ENCODE data around the gene CFAP46.

Gene CFAP46

DNA sequence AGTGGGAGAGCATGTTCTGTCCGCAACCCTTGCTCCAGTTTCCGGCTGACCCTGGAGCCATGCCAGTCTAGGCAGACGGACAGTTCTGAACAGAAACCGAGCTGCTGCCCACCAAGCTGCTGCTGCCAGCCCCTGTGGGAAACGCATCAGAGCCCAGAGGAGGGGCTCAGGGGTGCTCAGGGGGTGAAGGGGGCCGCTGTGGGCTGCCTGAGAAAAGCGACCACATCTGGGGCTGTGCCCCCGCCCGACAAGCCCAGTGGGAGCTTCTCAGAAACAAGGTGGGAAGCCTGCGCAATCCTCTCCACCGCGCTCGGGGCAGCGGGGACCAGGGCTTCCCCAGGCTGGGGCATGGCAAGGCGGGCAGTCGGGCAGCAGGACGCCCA lies 38.8 kb upstream of the CFAP46 start:
- H3K36me3 ChIP-seq (ENCODE audit: insufficient read depth, low read length) = no peaks in the 10 kb centered on the region
- H3K9me2 ChIP-seq (replicated peaks; ENCODE audit: low read depth, low read length) = no peaks in the 10 kb centered on the region
- H3K27me3 ChIP-seq (ENCODE audit: insufficient read depth, low read length, poor library complexity, severe bottlenecking) = no peaks in the 10 kb centered on the region
- no peak for TF ChIP-seq EZH2phosphoT487 (IDR thresholded peaks at IDR 0.05; ENCODE audit: borderline replicate concordance)
- H3K9me3 ChIP-seq (ENCODE audit: insufficient read depth, low read depth, low read length) = peaks cover 3% of the 10 kb centered on the region; the same call in 1 of the 2 replicates
- no peaks in the 10 kb centered on the region for H3F3A ChIP-seq (ENCODE audit: low read depth)
- H3K4me3 ChIP-seq (ENCODE audit: low read length, poor library complexity, severe bottlenecking) = no peak overlapping the region
- H3K4me1 ChIP-seq (ENCODE audit: insufficient read depth, low read length, poor library complexity, severe bottlenecking) = no peaks in the 10 kb centered on the region
- no peaks in the 10 kb centered on the region for H4K20me1 ChIP-seq (ENCODE audit: insufficient read depth, low read length, poor library complexity, severe bottlenecking)
- no peak overlapping the region for H3K9ac ChIP-seq (ENCODE audit: low read depth, low read length, poor library complexity, severe bottlenecking)
- H2AFZ ChIP-seq (ENCODE audit: low read length) = no peak overlapping the region
- H3K79me2 ChIP-seq (ENCODE audit: insufficient read depth, low read length) = no peaks in the 10 kb centered on the region
- no peak overlapping the region for H3K4me2 ChIP-seq (ENCODE audit: low read depth, low read length, poor library complexity, severe bottlenecking)

DNA sequence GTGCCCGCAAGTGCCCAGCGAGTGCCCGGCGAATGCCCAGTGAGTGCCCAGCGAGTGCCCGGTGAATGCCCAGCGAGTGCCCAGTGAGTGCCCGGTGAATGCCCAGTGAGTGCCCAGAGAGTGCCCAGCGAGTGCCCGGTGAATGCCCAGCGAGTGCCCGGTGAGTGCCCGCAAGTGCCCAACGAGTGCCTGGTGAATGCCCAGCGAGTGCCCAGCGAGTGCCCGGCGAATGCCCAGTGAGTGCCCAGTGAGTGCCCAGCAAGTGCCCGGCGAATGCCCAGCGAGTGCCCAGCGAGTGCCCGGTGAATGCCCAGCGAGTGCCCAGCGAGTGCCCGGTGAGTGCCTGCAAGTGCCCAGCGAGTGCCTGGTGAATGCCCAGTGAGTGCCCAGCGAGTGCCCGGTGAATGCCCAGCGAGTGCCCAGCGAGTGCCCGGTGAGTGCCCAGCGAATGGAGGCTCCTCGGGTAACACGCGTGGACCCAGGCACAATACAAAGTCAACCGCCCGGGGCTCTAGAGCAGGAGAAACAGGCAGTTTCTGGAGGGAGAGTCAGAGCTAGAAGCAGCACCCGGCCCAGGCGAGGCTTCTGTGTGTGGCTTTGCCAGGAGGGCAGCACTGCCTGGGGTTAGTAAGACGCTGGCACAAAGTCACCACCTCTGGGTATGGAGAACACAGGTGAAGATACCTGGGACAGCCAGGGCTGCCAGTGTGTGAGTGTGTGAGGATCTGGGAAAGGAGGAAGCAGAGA lies 38.2 kb upstream of the CFAP46 start:
- Histone ChIP-seq H4K20me1 (ENCODE audit: insufficient read depth, low read length, poor library complexity, severe bottlenecking) (no peaks in the 10 kb centered on the region), H3K9ac (ENCODE audit: low read depth, low read length, poor library complexity, severe bottlenecking) (no peak overlapping the region), H3K4me2 (ENCODE audit: low read depth, low read length, poor library complexity, severe bottlenecking) (no peak overlapping the region), H3K9me3 (ENCODE audit: insufficient read depth, low read depth, low read length) (peaks cover 3% of the 10 kb centered on the region; the same call in 1 of the 2 replicates), H3K4me1 (ENCODE audit: insufficient read depth, low read length, poor library complexity, severe bottlenecking) (no peaks in the 10 kb centered on the region), H3K36me3 (ENCODE audit: insufficient read depth, low read length) (no peaks in the 10 kb centered on the region), H3K9me2 (replicated peaks; ENCODE audit: low read depth, low read length) (no peaks in the 10 kb centered on the region), H3K27me3 (ENCODE audit: insufficient read depth, low read length, poor library complexity, severe bottlenecking) (no peaks in the 10 kb centered on the region), H3K4me3 (ENCODE audit: low read length, poor library complexity, severe bottlenecking) (no peak overlapping the region), H2AFZ (ENCODE audit: low read length) (no peak overlapping the region), H3F3A (ENCODE audit: low read depth) (no peaks in the 10 kb centered on the region), H3K79me2 (ENCODE audit: insufficient read depth, low read length) (no peaks in the 10 kb centered on the region)
- TF ChIP-seq, protein P1, sequence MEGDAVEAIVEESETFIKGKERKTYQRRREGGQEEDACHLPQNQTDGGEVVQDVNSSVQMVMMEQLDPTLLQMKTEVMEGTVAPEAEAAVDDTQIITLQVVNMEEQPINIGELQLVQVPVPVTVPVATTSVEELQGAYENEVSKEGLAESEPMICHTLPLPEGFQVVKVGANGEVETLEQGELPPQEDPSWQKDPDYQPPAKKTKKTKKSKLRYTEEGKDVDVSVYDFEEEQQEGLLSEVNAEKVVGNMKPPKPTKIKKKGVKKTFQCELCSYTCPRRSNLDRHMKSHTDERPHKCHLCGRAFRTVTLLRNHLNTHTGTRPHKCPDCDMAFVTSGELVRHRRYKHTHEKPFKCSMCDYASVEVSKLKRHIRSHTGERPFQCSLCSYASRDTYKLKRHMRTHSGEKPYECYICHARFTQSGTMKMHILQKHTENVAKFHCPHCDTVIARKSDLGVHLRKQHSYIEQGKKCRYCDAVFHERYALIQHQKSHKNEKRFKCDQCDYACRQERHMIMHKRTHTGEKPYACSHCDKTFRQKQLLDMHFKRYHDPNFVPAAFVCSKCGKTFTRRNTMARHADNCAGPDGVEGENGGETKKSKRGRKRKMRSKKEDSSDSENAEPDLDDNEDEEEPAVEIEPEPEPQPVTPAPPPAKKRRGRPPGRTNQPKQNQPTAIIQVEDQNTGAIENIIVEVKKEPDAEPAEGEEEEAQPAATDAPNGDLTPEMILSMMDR (conservative IDR thresholded peaks at IDR 0.05; ENCODE audit: low read length) = no peak
- TF ChIP-seq EZH2phosphoT487 (IDR thresholded peaks at IDR 0.05; ENCODE audit: borderline replicate concordance) = no peak

DNA sequence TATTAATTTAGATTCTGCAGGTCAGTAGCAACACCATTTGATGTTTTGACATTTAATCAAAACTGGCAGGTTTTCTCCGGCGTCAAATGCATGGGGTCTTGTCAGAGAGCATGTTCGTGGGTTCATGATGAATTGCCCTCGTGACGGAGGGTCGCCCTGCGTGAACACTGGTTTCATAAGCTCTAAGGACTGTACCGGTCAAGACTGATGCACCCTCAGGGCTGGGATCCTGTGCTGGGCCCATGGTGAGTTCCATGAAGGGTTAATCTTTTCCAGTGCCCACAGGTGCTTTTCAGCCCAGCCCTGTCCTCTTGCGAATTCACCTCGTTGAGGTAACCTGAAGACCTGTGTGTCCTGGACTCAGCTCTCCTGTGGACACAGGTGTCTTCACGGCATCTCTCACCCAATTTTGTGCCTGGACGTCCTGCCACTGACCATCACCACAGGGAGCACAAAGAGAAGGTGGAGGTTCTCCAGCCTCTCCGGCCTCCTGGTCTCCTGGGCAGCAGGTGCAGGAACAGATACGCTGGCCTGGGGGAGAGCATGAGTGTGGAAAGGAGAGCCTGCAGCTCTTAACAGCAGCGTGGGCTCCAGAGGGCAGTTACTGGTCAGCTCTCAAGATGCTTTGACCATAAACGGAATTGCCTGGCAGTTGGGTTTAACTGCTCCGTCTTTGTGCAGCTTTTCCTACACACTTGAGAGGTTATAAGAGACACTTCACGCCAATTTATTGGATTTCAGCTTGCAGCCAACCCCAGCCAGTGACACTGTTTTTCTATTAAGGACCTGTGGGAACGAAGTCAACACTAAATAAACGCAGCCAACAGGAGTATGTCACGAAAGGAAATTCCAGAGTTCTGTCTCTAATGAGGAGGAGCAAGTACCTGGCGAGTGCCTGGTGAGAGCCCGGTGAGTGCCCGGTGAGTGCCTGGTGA lies 37.4 kb upstream of the CFAP46 start:
- Histone ChIP-seq H4K20me1 (ENCODE audit: insufficient read depth, low read length, poor library complexity, severe bottlenecking) (no peaks in the 10 kb centered on the region), H3K9me2 (replicated peaks; ENCODE audit: low read depth, low read length) (no peaks in the 10 kb centered on the region), H3K4me1 (ENCODE audit: insufficient read depth, low read length, poor library complexity, severe bottlenecking) (no peaks in the 10 kb centered on the region), H2AFZ (ENCODE audit: low read length) (no peak overlapping the region), H3K9ac (ENCODE audit: low read depth, low read length, poor library complexity, severe bottlenecking) (no peak overlapping the region), H3K4me3 (ENCODE audit: low read length, poor library complexity, severe bottlenecking) (no peak overlapping the region), H3K27me3 (ENCODE audit: insufficient read depth, low read length, poor library complexity, severe bottlenecking) (no peaks in the 10 kb centered on the region), H3K4me2 (ENCODE audit: low read depth, low read length, poor library complexity, severe bottlenecking) (no peak overlapping the region), H3K79me2 (ENCODE audit: insufficient read depth, low read length) (no peaks in the 10 kb centered on the region), H3K36me3 (ENCODE audit: insufficient read depth, low read length) (no peaks in the 10 kb centered on the region), H3K9me3 (ENCODE audit: insufficient read depth, low read depth, low read length) (peaks cover 4% of the 10 kb centered on the region; the same call in 1 of the 2 replicates), H3F3A (ENCODE audit: low read depth) (no peaks in the 10 kb centered on the region)
- TF ChIP-seq, protein P1 (conservative IDR thresholded peaks at IDR 0.05; ENCODE audit: low read length) = no peak
- TF ChIP-seq EZH2phosphoT487 (IDR thresholded peaks at IDR 0.05; ENCODE audit: borderline replicate concordance) = no peak
